Gastrocnemius medialis (tissue), 4 donors: Measurements from ENCODE around the gene SLC38A8. TPM values are rescaled to one million over a fixed set of nuclear protein-coding genes. Genes with fewer than 3 reads are reported as not detected.

Source experiments
- ATAC-seq, 2 donors: fragments of 150-250 bp; one replicate each; pipeline ENCODE4 v1.9.1; 2016
- DNase-seq, 2 donors: peaks; one replicate each; pipeline ENCODE4 v3.0.0-alpha.2; 2019
- H3K27ac ChIP-seq, 4 donors: fragments of 200-600 bp; sonication (generic); 1 replicate in 1 of 4; 2 replicates in 3 of 4; pipeline ENCODE4 v1.5.1; 2016 to 2018; ENCODE audit warnings: mild to moderate bottlenecking in 2 of 4, moderate library complexity in 1 of 4
- H3K27me3 ChIP-seq, 3 donors: fragments of 200-600 bp; sonication (generic) in 2 of 3; 1 replicate in 1 of 3; 2 replicates in 2 of 3; pipeline versions ENCODE4 v1.5.1 to v1.6.0; 2016 to 2019; ENCODE audit warnings: mild to moderate bottlenecking in 1 of 3, moderate library complexity in 1 of 3
- H3K36me3 ChIP-seq, 2 donors: fragments of 200-600 bp; sonication (generic) in 1 of 2; one replicate each; pipeline ENCODE4 v1.5.1; 2017 to 2018
- H3K4me1 ChIP-seq, 2 donors: fragments of 200-600 bp; sonication (generic) in 1 of 2; one replicate each; pipeline ENCODE4 v1.5.1; 2016 to 2017; ENCODE audit warnings: mild to moderate bottlenecking in 2 of 2
- H3K4me3 ChIP-seq, 4 donors: fragments of 200-600 bp; sonication (generic) in 3 of 4; 1 replicate in 1 of 4; 2 replicates in 3 of 4; pipeline ENCODE4 v1.5.1; 2016 to 2019; ENCODE audit warnings: mild to moderate bottlenecking in 2 of 4
- H3K9me3 ChIP-seq, 3 donors: fragments of 200-600 bp; sonication (generic) in 2 of 3; 1 replicate in 1 of 3; 2 replicates in 2 of 3; pipeline ENCODE4 v1.5.1; 2016 to 2019
- CTCF ChIP-seq, 5 experiments: fragments of 450-650 bp in 3 of 5; fragments of 200-600 bp in 2 of 5; sonication (generic) in 2 of 5; IDR thresholded peaks in 4 of 5; conservative IDR thresholded peaks in 1 of 5; 1 replicate in 4 of 5; 2 replicates in 1 of 5; pipeline ENCODE4 v1.5.1; 2016 to 2019; ENCODE audit warnings: antibody characterized with exemption in 5 of 5, mild to moderate bottlenecking in 3 of 5, moderate library complexity in 3 of 5
- POLR2A ChIP-seq, 2 donors: fragments of 450-650 bp; IDR thresholded peaks; one replicate each; pipeline ENCODE4 v1.6.1; 2017; ENCODE audit warnings: antibody characterized with exemption in 2 of 2, mild to moderate bottlenecking in 2 of 2, moderate library complexity in 2 of 2
- in situ Hi-C, 4 donors: fragments of 200-750 bp; cut with MboI; loops; one replicate each; pipeline versions ENCODE4 v1.15.0 to v1.8.0; 2017; ENCODE audit warnings: low sequenced_read_pairs in 4 of 4
- intact Hi-C: fragments of 100-400 bp; cut with DNase I; formaldehyde crosslinking; loops from one replicate; pipeline ENCODE4 v1.15.1; 2023; ENCODE audit warnings: low total_unique reads
- total RNA-seq, 4 donors: library from RNA; depleted of rRNA; stranded (reverse); fragments of >200 nt; gene quantifications; one replicate each; pipeline versions ENCODE4 v1.1.0 to v1.2.3, GENCODE V29; 2016

Gene SLC38A8
- total RNA-seq, 4 donors from 2014 or later: not detected

- no peak for TF ChIP-seq CTCF (IDR thresholded peaks at IDR 0.05 in 4 of 5, conservative IDR thresholded peaks at IDR 0.05 in 1 of 5)
- TF ChIP-seq POLR2A (IDR thresholded peaks at IDR 0.05): no peak
- Histone ChIP-seq H3K36me3 (no peaks in the 10 kb centered on the region), H3K4me3 (no peak overlapping the region), H3K9me3 (no peaks in the 10 kb centered on the region), H3K4me1 (peaks cover 0 to 4% of the 10 kb centered on the region in 2 donors), H3K27me3 (no peaks in the 10 kb centered on the region), H3K27ac (no peak overlapping the region)
- intact Hi-C loops (no loop called here), in situ Hi-C loops (no loop called here)
- DNase-seq (peak in 1 of 2 donors; percentile 47), ATAC-seq (peak; percentile 50 to 55)
These were observed 34.6 kb downstream of the SLC38A8 start for GRCh38 chr16:84007965-84008364.

GRCh38 chr16:84007520-84007919 is 35.1 kb downstream of the SLC38A8 start:
- in situ Hi-C loops: no loop called here
- Histone ChIP-seq H3K4me3 (no peak overlapping the region), H3K9me3 (no peaks in the 10 kb centered on the region), H3K27me3 (no peaks in the 10 kb centered on the region), H3K27ac (no peak overlapping the region), H3K36me3 (no peaks in the 10 kb centered on the region), H3K4me1 (peaks cover 0 to 4% of the 10 kb centered on the region in 2 donors)
- DNase-seq (no peak), ATAC-seq (no peak)
- intact Hi-C loops: no loop called here
- no peak for TF ChIP-seq CTCF (IDR thresholded peaks at IDR 0.05 in 4 of 5, conservative IDR thresholded peaks at IDR 0.05 in 1 of 5)
- no peak for TF ChIP-seq POLR2A (IDR thresholded peaks at IDR 0.05)

GRCh38 chr16:84005391-84005790 is 37.2 kb downstream of the SLC38A8 start:
- Histone ChIP-seq H3K36me3 (no peaks in the 10 kb centered on the region), H3K27ac (no peak overlapping the region), H3K4me3 (no peak overlapping the region), H3K27me3 (no peaks in the 10 kb centered on the region), H3K9me3 (no peaks in the 10 kb centered on the region), H3K4me1 (peaks cover 0 to 4% of the 10 kb centered on the region in 2 donors)
- no peak for DNase-seq
- intact Hi-C loops: no loop called here
- TF ChIP-seq POLR2A (IDR thresholded peaks at IDR 0.05) (no peak), CTCF (IDR thresholded peaks at IDR 0.05 in 4 of 5, conservative IDR thresholded peaks at IDR 0.05 in 1 of 5) (no peak)
- ATAC-seq: no peak
- in situ Hi-C loops: no loop called here

GRCh38 chr16:84004442-84004841 is 38.2 kb downstream of the SLC38A8 start:
- Histone ChIP-seq H3K27ac (no peak overlapping the region), H3K36me3 (no peaks in the 10 kb centered on the region), H3K4me3 (no peak overlapping the region), H3K27me3 (no peaks in the 10 kb centered on the region), H3K4me1 (peaks cover 0 to 4% of the 10 kb centered on the region in 2 donors), H3K9me3 (no peaks in the 10 kb centered on the region)
- intact Hi-C loops (no loop called here), in situ Hi-C loops (no loop called here)
- TF ChIP-seq CTCF (IDR thresholded peaks at IDR 0.05 in 4 of 5, conservative IDR thresholded peaks at IDR 0.05 in 1 of 5) (no peak), POLR2A (IDR thresholded peaks at IDR 0.05) (no peak)
- DNase-seq (no peak), ATAC-seq (no peak)

- ATAC-seq (no peak), DNase-seq (no peak)
- TF ChIP-seq POLR2A (IDR thresholded peaks at IDR 0.05) (no peak), CTCF (IDR thresholded peaks at IDR 0.05 in 4 of 5, conservative IDR thresholded peaks at IDR 0.05 in 1 of 5) (no peak)
- in situ Hi-C loops: no loop called here
- H3K4me1 ChIP-seq: peaks cover 0 to 3% of the 10 kb centered on the region in 2 donors
- no peaks in the 10 kb centered on the region for H3K36me3 ChIP-seq
- no peak overlapping the region for H3K4me3 ChIP-seq
- no peaks in the 10 kb centered on the region for H3K27me3 ChIP-seq
- H3K27ac ChIP-seq: no peak overlapping the region
- H3K9me3 ChIP-seq: no peaks in the 10 kb centered on the region
- intact Hi-C loops: no loop called here
These were observed 39.6 kb downstream of the SLC38A8 start for GRCh38 chr16:84003038-84003437.
